SK-N-MC (cell line): ENCODE measurements around the gene ANKRD42.

Source experiments
- EZH2 ChIP-seq: fragments of 200-600 bp; sonication (generic); IDR thresholded peaks from one replicate; pipeline ENCODE4 v1.6.1; 2017; ENCODE audit warnings: antibody characterized with exemption
- FOXP2 ChIP-seq: optimal IDR thresholded peaks from 2 replicates; pipeline ENCODE3; 2011; ENCODE audit warnings: mild to moderate bottlenecking, moderate library complexity; ENCODE audit not compliant: insufficient read depth; ENCODE audit errors: extremely low read length, control extremely low read depth
- POLR2AphosphoS5 ChIP-seq: IDR thresholded peaks from 2 replicates; pipeline ENCODE4 v1.6.1; 2012; ENCODE audit warnings: mild to moderate bottlenecking, low read depth, low read length, borderline replicate concordance

- TF ChIP-seq POLR2AphosphoS5: no peak
- TF ChIP-seq EZH2: no peak
- no peak for TF ChIP-seq FOXP2
Measured at GRCh38 chr11:83294208-83294607, 100.7 kb downstream of the ANKRD42 start.
